Hematopoietic multipotent progenitor cell treated with erythropoietin and hydrocortisone succinate and interleukin-3 and kit ligand, for 8 days (in vitro differentiated cells): ENCODE data around the gene TM2D1.
"Not testable (repeated sequence)": the region's sequence is repeated elsewhere in the genome, so short reads cannot be mapped to it uniquely, and the experiment has no call there.

Experiments used
- DNase-seq: peaks from one replicate; pipeline ENCODE4 v3.0.0-alpha.2; 2015

TM2D1 gene

DNA sequence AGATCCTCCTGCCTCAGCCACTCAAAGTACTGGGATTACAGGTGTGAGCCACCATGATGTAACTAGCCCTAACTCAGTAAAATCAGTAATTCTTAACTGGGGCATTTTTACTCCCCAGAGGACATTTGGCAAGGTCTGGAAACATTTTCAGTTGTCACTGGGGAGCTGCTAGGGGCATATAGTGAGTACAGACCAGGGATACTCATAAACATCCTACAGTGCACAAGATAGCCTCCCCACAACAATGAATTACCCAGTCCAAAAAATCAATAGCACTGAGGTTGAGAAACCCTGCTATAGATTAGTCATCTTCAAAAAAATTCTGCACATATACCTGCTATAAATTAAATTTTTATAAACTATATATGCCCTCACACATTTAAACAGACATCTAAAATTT is 13.0 kb downstream of the TM2D1 start:
- DNase-seq, result no peak

DNA sequence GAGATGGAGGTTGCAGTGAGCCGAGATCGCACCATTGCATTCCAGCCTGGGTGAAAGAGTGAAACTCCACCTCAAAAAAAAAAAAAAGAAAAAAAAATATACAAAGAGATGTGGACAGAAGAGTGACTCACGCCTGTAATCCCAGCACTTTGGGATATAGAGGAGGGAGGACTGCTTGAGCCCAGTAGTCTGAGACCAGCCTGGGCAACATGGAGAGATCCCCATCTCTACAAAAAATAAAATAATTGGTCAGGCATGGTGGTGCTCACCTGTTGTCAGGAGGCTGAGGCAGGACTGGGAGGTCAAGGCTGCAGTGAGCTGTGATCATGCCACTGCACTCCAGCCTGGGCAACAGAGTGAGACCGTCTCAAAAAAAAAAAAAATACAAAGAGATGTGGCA is 13.7 kb downstream of the TM2D1 start:
- not testable (repeated sequence) for DNase-seq

DNA sequence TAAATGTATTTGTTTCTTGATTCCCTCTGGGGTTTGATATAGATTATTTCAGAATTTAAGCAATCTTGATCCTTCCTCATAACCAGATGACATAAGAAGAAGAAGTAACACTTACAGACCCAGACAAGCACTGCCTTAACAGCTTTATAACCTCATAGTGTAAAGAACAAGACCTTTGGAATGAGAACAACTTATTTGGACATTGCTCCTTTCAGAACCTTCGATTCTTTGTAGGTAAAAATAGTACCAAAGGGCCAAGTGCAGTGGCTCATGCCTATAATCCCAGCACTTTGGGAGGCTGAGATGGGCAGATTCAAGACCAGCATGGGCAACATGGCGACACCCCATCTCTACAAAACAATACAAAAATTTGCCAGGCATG is 15.0 kb downstream of the TM2D1 start:
- DNase-seq, result no peak

DNA sequence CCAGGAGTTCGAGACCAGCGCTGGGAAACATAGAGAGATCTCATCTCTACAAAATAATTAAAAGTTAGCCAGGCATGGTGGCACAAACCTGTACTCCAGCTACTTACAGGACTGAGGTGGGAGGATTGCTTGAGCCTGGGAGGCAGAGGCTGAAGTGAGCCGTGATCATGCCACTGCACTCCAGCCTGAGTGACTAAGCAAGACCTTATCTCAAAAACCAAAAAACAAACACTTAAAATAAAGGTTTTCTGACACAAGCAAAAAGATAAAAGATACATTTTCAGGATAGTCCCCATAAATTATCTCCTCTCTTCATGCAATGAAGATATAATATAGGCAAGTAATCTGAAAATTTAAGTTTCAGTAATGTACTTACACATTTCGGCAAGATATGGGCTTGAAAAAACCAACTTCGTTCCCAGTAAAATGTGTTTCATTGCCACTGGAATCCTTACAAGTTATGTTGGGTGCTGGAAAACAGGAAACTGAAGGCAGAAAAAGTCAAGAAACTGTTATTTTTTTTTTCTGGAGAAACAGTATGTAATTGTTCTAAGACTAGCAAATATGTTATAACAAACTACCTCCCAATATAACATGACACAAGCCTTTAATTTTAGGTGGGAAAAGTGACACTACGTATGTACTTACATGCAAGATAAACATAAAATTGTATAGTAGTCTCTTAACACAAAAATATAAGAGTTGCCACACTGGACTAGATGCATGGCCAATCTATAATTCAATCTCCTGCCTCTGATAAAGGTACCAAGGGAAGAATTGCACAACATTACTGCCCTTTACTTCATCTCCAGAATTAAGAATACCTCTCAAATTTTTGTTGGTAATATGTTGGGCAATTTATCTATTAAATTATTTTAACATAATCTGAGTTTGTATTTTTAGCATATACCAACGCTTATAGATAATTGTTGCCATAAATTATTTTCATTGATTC is 15.7 kb downstream of the TM2D1 start:
- peak; percentile 69 for DNase-seq

DNA sequence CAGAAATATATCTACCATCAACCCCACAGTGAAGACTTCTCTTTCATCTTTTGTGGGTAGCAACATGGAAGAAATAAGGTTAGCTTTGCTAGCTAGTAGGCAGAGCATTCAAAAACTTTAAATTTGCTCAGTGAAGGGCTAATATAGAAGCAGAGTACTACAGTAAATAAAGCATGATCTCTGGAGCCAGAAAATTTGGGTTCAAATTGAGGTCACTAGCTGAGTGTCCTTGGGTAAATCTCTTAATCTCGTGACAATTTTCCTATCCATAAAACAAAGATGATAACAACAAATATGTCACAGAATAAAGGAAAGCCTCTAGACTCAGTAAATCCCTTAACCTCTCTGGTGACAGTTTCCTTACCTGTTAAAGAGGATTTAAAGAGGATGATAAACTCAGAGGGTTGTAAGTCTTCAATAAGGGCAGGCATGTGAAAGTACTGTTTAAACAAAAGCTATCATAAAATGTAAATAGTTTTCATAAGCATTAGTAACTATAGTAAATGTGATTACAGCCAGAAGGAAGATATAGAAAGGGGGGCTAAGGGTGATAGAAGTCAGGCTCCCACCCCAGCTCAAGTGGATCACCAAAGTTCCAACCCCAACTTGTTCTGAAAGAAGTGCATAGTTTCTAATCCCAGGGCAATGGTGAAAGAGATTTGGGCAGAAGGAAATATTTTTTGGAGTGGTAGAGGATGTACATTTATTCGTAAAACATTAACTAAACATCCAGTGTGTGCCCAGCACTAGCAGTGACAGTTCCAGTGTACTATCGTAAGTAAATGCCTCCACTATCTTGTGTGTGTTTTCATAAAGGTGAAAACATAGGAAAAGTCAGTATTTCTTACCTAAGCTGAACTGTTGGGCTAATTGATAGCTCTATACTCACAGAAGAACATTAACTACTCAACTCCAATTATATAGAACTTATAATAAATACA is 24.8 kb downstream of the TM2D1 start:
- DNase-seq, result no peak

DNA sequence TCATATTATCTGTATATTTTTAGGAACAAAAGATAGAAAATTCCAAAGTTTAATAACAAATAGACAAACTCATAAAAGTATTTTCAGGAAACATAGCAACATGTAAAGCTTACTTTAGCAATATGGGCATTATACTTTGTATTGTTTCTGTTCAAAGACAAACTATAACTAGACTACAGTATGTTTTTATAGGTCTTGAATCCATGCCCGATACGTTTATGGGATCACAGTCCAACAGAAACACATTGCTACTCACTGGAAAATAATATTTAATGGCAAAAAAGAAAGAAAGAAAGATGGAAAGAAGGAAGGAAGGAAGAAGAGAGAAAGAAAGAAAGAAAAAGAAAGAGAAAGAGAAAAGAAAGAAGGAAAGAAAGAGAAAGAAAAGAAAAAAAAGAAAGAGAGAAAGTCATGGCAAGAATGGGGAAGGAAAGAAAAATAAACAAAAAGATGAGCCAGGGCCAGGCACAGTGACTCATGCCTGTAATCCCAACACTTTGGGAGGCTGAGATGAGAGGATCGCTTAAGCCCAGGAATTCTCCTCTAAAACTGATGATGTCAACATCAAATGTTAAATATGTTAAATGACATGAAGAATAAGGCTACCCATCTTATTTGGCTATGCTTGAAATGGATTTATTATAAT is 32.7 kb downstream of the TM2D1 start:
- no peak for DNase-seq

DNA sequence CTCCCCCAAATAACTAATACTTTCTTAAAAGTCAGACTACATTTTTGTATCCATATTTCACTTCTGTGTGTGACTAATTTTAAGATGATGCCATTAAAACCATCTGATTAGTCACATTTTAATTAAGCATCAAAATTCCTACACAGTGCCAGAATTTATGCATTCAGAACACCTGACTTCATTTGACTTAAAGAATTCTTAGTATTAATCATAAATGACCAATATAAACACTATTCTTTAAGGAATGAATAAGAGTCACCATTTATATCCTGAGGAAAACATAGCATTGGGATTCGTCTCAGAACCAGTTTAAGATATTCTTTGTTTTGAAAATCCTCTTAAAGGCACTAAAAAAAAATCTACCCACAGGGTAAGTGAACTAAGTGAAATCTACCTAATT is 37.0 kb downstream of the TM2D1 start:
- no peak for DNase-seq

DNA sequence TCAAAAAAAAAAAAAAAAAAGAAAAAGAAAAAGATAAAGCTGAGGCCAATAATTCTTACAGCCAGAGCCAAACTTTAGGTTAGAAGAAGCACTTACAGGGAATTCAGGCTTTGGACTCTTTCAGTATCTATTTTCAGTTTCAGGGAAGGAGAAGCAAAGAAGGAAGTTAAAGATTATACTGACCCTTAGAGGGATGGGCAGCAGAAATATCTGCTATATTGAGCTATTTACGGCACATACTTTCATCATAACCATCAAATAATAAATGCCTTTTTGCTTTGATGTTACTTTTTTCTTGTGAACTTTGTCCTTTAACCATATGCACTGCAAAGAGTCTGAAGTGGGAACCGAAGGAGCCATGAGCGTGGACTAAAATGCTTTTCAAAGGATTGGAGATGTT is 42.0 kb downstream of the TM2D1 start:
- DNase-seq, result no peak

DNA sequence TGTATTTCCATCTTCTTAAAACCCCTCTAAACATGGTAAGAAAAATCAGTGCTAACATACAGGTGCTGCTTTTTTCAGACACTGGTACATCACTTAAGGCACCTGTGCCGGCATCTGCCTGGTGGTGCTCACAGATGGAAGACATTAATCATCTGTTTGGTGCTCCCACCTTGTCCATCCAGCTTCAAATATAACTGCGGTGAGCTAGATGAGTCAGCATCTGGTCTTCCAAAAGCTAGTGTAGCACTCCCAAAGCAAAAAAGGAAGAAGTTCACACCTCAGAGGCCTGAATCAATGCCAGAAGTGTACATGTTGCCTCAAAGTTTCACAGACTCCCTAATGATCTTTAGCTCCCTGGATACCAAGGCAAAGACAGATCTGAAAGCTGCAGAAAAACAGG is 44.4 kb downstream of the TM2D1 start:
- DNase-seq, result no peak

DNA sequence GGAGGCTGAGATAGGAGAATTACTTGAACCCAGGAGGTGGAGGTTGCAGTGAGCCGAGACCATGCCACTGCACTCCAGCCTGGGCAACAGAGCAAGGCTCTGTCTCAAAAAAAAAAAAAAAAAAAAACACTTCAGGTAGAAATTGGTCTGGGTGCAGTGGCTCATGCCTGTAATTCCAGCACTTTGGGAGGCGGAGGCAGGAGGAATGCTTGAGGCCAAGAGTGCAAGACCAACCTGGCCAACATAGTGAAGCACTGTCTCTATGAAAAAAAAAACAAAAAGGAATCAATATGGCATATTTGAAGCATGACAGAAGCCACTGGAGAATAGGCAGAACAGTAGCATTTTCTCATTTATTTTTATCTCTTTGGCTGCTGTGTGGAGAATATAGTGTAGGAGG is 48.1 kb downstream of the TM2D1 start:
- not testable (repeated sequence) for DNase-seq

DNA sequence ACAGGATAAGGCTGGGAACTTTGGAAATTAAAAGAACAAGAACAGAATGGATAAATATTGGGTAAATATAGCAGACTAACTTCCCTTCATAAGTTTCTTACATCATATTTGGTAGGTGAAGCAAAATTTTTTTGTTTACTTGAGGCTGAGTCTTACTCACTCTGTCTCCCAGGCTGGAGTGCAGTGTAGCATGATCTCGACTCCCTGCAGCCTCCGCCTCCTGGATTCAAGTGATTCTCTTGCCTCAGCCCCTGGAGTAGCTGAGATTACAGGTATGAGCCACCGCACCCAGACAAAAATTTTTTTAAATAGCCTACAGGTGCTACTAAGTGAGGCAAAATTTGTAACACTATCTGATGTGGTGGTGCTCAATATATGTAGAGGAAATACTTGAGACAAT is 50.7 kb downstream of the TM2D1 start:
- no peak for DNase-seq

DNA sequence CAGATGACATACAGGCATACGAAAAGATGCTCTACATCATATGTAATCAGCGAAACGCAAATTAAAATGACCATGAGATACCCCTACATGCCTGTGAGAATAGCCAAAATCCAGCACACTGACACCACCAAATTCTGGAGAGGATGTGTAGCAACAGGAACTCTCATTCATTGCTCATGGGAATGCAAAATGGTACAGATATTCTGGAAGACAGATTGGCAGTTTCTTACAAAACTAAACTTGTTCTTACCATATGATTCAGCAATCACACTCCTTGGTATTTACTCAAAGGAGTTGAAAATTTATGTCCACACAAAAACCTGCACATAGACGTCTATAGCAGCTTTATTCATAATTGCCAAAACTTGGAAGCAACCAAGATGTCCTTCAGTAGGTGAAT is 52.6 kb downstream of the TM2D1 start:
- DNase-seq, result no peak

DNA sequence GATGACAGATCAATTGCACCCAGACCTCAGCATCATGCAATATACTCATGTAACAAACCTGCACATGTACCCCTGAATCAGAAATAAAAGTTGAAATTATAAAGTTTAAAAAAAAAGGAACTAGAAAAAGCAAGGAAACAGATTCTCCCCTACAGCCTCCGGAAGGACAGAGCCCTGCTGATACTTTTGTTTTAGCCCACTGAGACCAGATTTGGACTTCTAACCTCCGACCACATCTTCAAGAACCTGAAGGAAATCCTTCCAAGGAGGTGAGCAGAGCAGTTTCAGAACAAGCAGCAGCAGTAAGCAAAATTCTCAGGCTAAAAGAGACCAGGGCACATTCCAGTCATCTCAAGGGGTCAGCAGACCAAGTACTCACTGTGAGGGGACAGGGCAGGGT is 54.5 kb downstream of the TM2D1 start:
- no peak for DNase-seq

DNA sequence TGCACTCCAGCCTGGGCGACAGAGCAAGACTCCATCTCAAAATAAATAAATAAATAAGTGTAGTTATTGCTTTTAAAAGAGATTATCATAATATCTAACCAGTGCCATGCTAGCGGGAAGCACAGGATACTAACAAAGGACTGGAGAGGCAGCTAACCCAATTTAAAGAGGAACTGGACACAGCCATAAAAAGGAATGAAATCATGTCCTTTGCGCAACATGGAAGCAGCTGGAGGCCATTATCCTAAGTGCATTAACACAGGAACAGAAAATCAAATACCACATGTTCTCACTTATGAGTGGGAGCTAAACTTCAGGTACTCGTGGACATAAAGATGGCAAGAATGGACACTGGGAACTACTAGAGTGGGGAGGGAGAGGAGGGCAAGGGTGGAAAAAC is 54.9 kb downstream of the TM2D1 start:
- DNase-seq, result no peak

DNA sequence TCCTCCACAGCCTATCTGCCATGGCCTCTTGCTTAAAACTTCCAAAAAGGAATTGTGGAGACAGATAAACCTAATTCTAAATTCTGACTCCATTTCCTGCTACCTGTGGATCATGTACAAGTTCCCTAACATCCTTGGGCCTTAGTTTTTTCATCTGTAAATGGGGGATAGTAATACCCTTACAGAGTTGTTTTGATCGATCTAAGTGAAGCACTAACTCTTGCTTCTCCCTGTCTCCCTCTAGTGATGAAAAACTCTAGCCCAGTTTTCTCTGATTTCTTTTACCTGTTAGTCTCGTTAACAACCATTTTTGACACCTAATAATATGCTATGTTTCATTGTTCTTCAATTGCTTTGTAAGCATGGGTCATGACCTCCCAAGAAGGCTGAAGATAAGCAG is 65.9 kb downstream of the TM2D1 start:
- no peak for DNase-seq

DNA sequence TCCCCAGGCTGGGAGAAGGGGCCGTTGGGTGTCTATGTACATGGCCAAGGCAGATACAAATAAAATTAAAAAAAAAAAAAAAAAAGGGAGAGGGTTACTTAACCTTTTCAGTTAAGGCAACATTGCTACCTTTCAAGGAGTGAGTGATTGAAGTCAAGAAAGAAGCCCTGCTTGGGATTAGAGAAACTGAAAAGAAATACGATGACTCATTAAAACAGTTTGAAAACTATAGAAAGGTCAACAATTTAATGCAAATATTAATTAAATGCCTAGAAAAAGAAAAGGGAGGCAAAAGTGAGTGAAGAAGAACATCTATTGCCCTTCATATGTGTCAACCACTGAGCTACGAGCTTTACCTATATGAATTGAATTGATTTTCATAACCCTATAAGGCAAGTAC is 69.5 kb downstream of the TM2D1 start:
- no peak for DNase-seq

DNA sequence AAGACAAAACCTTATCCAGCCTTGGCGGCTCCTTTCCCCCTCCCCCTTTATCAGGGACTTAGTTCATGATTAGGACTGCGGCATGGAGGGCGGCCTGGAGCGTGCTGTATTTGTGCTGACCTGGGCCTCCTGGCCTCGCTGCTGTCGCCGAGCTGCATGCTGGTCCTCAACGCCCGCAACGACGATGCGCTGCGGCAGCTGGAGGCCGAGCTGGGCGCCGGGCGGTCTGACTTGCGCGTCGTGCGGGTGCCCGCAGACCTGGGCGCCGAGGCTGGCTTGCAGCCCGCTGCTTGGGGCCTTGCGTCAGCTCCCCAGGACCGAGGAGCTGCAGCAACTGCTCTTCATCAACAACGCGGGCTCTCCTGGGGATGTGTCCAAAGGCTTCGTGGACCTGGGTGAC is 70.9 kb downstream of the TM2D1 start:
- DNase-seq, result no peak

DNA sequence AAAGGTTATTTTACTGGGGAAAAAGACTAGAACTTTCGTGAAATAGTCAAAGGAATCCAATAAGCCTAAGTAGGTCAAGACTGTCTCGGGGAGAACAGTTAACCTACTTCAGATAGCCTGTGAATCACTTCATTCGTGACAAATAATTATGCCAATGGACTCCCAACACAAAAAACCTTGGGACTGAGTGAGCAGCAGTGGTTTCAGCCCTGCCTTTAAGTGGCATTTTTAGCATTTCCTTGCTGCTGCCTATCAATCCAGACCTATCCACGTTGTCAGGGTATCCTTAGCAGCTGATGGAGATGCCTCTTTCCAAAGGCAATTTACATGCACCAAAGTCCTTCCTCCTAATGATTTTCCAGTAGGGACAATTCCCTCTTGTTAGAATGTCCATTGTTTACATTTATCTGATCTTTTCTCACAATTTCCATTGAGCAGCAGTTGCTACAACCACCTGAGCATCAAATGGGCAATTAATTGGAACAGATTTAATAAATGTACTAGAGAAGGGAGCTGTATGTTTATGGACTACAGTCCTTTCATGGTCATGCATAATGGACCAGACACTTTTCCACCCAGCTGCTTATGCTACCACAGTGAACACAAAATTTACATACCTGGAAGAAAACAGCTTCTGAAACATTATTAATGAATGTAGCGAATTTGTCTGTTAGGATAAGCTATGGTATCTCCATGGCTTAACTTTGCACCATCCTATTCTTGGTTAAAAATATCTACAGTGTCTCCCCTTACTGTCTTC is 75.8 kb downstream of the TM2D1 start:
- DNase-seq, result no peak

DNA sequence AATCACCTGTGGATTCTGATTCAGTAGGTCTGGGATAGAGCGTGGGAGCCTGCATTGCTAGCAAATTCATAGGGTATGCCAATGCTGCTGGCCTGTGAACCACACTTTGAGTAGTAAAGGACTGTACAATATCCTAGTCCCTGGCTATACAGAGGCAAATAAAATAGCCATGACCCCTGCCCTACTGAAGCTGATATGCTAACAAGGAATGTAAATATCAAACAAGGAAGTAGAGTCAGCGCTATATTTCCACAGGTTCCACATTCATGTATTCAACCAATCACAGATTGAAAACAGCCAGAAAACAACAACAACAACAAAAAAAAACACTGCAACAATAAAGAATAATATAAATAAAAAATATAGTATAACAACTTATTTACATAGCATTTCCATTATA is 77.8 kb downstream of the TM2D1 start:
- DNase-seq, result no peak

DNA sequence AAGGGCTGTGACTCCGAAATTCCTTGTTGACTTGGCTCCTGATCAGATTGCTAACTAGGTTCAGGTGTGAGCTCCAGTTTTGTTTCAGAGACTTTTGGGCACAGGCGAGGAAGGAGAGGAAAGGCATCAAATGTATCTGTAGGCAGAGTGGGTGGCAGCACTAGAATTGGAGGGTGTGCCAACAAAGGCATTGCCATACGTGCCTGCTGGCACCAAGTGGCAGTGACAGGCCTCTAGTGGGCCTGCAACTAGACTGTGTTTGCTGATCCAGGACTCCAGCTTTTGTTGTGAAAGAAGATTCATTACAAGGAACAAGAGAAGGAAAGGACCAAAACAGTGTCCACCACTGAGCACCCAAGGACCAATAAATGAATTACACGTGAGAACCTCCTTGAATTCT is 79.5 kb downstream of the TM2D1 start:
- no peak for DNase-seq

DNA sequence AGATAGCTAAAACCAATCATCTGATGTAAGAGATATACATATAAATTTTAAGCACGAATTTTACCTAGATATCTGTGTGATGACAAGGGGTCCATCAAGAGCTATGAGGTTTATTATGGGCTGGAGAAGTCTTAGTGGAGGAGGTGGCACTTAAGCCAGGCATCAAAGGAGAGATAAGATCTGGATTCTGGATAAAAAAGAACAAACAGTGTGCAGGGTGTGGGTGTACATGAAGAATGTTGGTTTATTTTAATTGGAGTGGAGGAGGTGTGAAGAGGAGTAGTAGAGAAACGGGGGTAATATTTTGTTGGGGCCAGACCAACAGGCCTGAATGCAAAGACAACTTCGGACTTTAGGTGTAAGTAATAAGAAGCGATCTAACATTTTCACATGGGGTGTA is 80.6 kb downstream of the TM2D1 start:
- DNase-seq, result no peak

DNA sequence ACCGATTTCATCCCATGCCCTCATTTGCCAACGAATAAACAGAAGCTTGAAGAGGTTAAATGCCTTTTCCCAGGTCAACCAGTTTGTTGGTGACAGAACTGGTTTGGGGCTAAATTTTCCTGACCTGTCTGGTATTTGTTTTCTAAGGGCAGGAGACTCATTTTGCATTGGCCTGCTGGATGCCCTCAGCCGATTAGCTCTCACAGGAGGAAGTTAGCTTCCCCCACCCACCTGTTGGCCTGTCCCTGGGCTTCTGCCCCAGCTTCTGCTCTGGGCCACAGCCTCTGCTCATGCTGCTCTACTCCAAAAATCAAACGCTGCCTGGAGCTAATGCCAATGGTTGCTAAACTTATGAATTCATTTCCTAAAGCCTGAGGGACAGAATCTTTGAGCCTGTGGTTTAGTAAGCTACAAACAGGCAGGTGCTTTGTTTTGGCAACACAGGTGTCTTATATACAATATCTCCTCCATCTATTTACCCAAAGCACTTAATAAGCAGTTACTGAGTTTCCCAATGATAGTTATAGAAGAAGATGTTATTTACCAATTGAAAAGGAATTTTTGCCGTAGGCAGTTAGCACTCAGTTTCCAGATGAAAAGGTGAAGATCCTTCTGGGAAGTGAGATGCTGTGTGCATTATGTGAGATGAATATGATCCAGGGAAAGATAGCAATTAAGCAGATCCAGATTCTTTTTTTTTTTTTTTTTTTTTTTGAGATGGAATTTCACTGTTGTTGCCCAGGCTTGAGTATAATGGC is 82.3 kb downstream of the TM2D1 start:
- no peak for DNase-seq
